Measurements from ENCODE around the gene COX4I1.

Gene COX4I1

DNA sequence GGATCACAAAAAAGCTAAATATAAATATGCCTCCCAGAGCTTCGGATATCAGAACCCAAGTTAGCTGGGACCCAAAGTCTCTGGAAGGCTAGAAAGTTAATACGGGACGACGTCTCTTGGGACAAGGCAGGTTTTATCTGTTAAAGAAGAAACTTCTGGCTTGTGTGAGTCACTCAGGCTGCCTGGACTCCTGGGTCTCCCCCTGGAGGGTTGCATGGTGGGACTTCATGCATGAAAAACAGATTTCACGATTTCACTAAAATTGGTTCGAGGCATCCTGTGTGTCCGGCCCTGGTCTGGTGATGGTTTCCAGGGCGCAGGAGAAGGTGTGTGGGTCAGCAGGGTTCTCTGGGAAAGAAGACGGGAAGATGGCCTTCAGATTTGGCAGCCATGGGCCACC is 47.0 kb downstream of the COX4I1 start:
- no peak for DNase-seq (ENCODE audit: low read depth)
- no peak overlapping the region for H3K4me3 ChIP-seq (ENCODE audit: low read depth, low read length)
- TF ChIP-seq, protein P1, sequence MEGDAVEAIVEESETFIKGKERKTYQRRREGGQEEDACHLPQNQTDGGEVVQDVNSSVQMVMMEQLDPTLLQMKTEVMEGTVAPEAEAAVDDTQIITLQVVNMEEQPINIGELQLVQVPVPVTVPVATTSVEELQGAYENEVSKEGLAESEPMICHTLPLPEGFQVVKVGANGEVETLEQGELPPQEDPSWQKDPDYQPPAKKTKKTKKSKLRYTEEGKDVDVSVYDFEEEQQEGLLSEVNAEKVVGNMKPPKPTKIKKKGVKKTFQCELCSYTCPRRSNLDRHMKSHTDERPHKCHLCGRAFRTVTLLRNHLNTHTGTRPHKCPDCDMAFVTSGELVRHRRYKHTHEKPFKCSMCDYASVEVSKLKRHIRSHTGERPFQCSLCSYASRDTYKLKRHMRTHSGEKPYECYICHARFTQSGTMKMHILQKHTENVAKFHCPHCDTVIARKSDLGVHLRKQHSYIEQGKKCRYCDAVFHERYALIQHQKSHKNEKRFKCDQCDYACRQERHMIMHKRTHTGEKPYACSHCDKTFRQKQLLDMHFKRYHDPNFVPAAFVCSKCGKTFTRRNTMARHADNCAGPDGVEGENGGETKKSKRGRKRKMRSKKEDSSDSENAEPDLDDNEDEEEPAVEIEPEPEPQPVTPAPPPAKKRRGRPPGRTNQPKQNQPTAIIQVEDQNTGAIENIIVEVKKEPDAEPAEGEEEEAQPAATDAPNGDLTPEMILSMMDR (IDR thresholded peaks at IDR 0.05; ENCODE audit: insufficient read depth, low read depth, low read length, missing control alignments): no peak

DNA sequence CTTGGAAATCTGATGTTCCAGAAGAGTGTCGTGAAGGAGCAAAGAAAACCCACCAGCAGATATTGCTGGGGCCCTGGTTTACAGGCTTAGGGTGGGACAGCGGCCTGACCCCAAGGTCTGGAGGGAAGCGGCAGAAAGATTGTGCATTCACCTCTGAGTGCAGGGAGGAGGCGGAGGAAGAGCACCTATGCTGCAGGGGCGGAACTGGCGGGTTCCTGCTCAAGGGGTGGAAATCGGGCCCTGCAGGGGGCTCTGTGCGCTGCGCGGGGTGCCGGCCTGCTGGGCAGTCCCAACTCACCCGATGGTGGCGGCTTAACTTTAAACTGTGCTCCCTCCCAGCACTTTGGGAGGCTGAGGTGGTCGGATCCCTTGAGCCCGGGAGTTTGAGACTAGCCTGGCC is 47.5 kb downstream of the COX4I1 start:
- DNase-seq (ENCODE audit: low read depth): no peak
- TF ChIP-seq, protein P1 (IDR thresholded peaks at IDR 0.05; ENCODE audit: insufficient read depth, low read depth, low read length, missing control alignments): no peak
- H3K4me3 ChIP-seq (ENCODE audit: low read depth, low read length): no peak overlapping the region

DNA sequence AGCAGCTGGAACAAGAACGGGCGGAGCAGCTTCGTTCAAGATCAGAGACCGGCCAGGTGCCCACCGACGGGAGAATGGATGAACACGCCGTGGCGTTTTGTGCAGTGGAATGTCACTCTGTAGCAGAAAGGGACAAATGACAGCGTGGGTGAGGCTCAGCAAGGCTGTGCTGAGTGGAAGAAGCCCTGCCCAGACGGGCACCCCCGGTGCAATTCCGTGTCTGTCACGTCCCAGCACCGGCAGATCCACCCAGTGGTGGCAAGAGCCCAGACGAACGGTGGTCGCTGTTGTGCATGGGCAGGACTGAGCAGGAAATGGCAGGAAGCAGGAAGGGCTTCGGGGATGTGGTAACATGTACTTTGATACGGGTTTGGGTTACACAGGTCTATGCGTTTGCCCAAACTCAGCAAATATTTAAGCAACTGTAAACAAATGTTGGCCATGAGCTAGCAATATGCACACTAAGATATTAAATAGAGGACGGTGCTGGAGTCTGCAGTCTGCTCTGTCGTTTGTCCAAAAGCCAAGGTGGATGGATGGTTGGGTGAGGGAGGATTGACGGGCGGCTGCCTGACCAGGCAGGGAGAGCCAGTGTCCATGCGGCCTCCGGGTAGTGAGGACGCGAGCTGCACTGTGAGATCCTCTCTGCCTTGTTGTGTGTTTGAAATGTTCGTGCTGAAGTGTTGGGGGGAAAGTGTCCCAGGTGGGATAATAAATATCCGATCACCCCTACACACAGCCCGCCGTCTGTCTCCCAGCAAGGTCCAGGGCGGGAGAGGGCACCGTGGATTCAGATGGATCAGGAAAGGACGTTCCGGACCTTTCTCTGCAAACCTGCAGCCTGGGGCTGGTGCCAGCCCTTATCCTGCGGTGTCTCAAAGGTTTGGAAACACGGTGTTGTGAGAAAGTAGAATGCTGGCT is 48.4 kb downstream of the COX4I1 start:
- TF ChIP-seq, protein P1 (IDR thresholded peaks at IDR 0.05; ENCODE audit: insufficient read depth, low read depth, low read length, missing control alignments): no peak
- H3K4me3 ChIP-seq (ENCODE audit: low read depth, low read length): no peak overlapping the region
- no peak for DNase-seq (ENCODE audit: low read depth)

DNA sequence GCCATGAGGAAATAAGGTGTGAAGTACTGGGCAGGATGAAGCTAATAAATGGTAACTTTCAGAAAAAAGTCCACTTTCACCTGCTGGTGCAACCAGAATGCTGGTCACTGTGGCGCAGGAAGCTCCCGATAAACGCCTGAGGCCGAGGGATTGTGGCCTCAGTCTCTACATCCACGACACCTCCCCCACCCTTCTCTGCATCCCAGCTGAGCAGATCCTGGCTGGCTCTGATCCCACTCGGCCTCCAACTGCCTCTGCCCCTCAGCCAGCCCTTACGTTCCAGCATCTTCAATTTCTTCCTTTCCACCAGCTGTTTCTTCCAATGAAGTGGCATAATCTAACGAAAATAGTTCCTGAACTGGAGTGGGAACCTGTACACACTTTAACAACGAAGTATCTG is 49.5 kb downstream of the COX4I1 start:
- no peak for DNase-seq (ENCODE audit: low read depth)
- TF ChIP-seq, protein P1 (IDR thresholded peaks at IDR 0.05; ENCODE audit: insufficient read depth, low read depth, low read length, missing control alignments): no peak
- H3K4me3 ChIP-seq (ENCODE audit: low read depth, low read length): no peak overlapping the region

DNA sequence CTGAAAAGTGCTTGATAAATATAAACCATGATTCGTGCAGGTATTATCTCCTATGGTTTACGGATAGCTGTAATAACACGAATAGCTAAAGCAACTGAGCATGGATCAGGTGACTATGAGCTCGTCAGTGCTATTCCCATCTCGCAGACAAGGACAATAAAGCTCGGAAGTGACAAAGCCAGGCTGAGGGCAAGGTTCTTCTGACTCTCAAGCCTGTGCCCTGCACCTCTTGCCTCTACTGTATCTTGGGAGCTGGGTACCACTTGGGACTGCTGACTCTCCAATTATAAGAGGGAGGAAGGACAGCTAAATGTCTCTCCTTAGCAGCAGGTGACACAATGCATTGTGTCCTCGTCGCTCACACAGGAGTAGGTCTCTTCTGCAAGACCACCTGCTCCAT is 49.9 kb downstream of the COX4I1 start:
- no peak overlapping the region for H3K4me3 ChIP-seq (ENCODE audit: low read depth, low read length)
- no peak for DNase-seq (ENCODE audit: low read depth)
- TF ChIP-seq, protein P1 (IDR thresholded peaks at IDR 0.05; ENCODE audit: insufficient read depth, low read depth, low read length, missing control alignments): no peak

DNA sequence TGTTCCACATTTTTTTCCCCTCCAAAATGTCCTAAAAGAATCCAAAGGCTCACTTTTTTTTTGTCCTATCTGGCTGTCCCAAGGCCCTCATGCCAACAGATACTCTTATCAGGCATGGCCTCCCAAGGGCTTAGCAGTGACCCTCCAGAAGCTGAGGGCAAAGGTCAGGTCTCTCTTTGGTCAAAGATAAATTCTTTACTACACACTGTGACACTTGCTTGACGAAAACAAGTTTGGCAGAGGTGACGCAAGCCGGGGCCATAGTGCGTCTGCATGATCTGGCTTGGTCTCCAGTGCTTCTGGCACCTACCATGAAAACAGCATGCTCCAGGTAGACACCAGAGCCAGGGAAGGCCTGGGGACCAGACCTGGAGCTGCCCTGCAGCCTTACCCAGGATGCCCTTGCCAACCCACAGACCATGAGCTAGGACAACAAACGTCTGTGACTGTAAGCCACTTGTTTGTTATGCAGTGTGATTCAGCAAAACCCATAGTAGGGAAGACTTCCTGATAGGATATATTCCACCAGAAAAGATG is 50.9 kb downstream of the COX4I1 start:
- H3K4me3 ChIP-seq (ENCODE audit: low read depth, low read length): no peak overlapping the region
- DNase-seq (ENCODE audit: low read depth): no peak
- TF ChIP-seq, protein P1 (IDR thresholded peaks at IDR 0.05; ENCODE audit: insufficient read depth, low read depth, low read length, missing control alignments): no peak
